HG03520 (cell line): ENCODE results near the gene IFNL2.
"Not testable (repeated sequence)": the region's sequence is repeated elsewhere in the genome, so short reads cannot be mapped to it uniquely, and the experiment has no call there.

Experiments used
- ATAC-seq: cut with Tn5 transposase; IDR thresholded peaks from one replicate; pipeline ENCODE4 v1.9.1; 2021; ENCODE audit warnings: mild to moderate bottlenecking, moderate library complexity; ENCODE audit not compliant: unreplicated experiment

Gene IFNL2

GRCh38 chr19:39268085-39268484 lies at the start of gene IFNL2:
Gene IFNL2 (plus strand): TSS chr19:39268396. CDS start chr19:39268569, 173 bp downstream.
- not testable (repeated sequence) for ATAC-seq

- not testable (repeated sequence) for ATAC-seq
Measured at GRCh38 chr19:39219108-39219507, 49.1 kb upstream of the IFNL2 start.

GRCh38 chr19:39223703-39224279 lies 44.4 kb upstream of the IFNL2 start:
- no peak for ATAC-seq

- ATAC-seq, result no peak
Measured at GRCh38 chr19:39224910-39225309, 43.3 kb upstream of the IFNL2 start.

GRCh38 chr19:39230096-39230764 lies 38.0 kb upstream of the IFNL2 start:
- ATAC-seq, result no peak

GRCh38 chr19:39232708-39233107 lies 35.5 kb upstream of the IFNL2 start:
- no peak for ATAC-seq

- ATAC-seq, result no peak
Measured at GRCh38 chr19:39236527-39236926, 31.7 kb upstream of the IFNL2 start.

- no peak for ATAC-seq
Measured at GRCh38 chr19:39237200-39238184, 30.7 kb upstream of the IFNL2 start.

- ATAC-seq, result no peak
Measured at GRCh38 chr19:39238209-39238608, 30.0 kb upstream of the IFNL2 start.

- ATAC-seq, result no peak
Measured at GRCh38 chr19:39238944-39239343, 29.3 kb upstream of the IFNL2 start.

- no peak for ATAC-seq
Measured at GRCh38 chr19:39240421-39240820, 27.8 kb upstream of the IFNL2 start.

- not testable (repeated sequence) for ATAC-seq
Measured at GRCh38 chr19:39243741-39244140, 24.5 kb upstream of the IFNL2 start.

- not testable (repeated sequence) for ATAC-seq
Measured at GRCh38 chr19:39244410-39245100, 23.6 kb upstream of the IFNL2 start, which contains the start of gene IFNL3. Gene IFNL3 (minus strand): TSS chr19:39245006. CDS start chr19:39244967, 39 bp downstream.

- not testable (repeated sequence) for ATAC-seq
Measured at GRCh38 chr19:39245166-39245565, 23.0 kb upstream of the IFNL2 start.

GRCh38 chr19:39246951-39247669 lies 21.1 kb upstream of the IFNL2 start:
- no peak for ATAC-seq

GRCh38 chr19:39247701-39248664 lies 20.2 kb upstream of the IFNL2 start:
- ATAC-seq, result no peak

- ATAC-seq, result no peak
Measured at GRCh38 chr19:39248806-39249205, 19.4 kb upstream of the IFNL2 start, which contains the start of gene IFNL4. Gene IFNL4 (minus strand): TSS chr19:39248856.

GRCh38 chr19:39251081-39251480 lies 17.1 kb upstream of the IFNL2 start:
- ATAC-seq, result no peak

- ATAC-seq, result no peak
Measured at GRCh38 chr19:39251846-39252245, 16.4 kb upstream of the IFNL2 start.
